ENCODE measurements around the gene TADA2B.

DNA sequence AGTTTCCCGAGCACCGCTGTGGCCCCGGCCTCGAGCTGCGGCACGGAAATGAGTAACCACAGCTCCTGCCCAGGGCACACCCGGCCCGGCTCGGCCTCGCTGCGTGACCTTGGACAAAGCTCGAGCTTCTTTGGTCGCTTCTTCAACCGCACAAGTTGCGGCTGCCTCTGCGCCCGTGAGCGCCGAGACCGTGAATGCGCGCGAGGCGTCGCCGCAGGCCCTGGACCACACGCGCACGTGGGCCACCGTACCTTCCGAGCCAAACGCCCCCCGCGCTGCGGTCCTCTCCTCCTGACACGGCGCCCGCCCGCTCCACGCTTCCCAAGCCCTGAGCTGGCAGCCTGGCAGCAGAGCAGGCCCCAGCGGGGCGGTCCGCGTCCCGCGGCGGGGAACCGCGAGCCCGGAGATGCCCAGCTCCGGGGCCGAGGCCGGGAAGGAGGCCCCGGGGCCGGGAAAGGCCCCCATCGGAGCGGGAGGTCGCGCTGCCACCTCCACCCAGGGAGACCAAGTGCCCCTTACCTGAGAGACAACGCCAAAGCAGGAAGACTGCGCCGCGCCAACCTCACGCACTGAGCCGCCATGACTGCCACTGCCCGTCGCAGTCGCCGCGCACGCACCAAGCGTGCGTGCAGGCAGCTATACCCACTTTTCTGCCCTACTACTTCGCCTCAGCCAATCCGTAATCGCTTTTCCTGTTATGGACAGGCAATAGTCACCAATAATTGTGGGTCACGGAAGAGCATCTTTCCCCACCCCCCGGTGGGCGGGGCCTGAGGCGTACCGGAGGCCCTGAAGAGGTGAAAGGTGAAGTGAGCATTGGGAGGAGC is 24.5 kb downstream of the TADA2B start, which contains the start of gene GRPEL1:
- TF ChIP-seq SUZ12 (IDR thresholded peaks at IDR 0.05; ENCODE audit: extremely low read depth, insufficient read depth, insufficient read length) (no peak), YY1 (IDR thresholded peaks at IDR 0.05; ENCODE audit: insufficient read depth, insufficient read length) (peak; percentile 62)

All from NT2/D1 (cell line).